Small intestine (tissue), 16 donors: ENCODE measurements around the gene ALDH6A1. TPM values are rescaled to one million over a fixed set of nuclear protein-coding genes. Genes with fewer than 3 reads are reported as not detected.
"Not testable (repeated sequence)": the region's sequence is repeated elsewhere in the genome, so short reads cannot be mapped to it uniquely, and the experiment has no call there.

Experiments used
- DNase-seq, 2 donors: peaks; one replicate each; pipeline versions ENCODE4 v3.0.0 to v3.0.0-alpha.2; 2013
- FAIRE-seq: peaks from 2 replicates; lab custom pipeline; 2012; peaks lifted over from hg19 to GRCh38; lab: Jason Lieb, UNC
- H3K27ac ChIP-seq, 3 donors: one replicate each; pipeline ENCODE4 v1.5.1; 2013; ENCODE audit warnings: low read length in 2 of 3, mild to moderate bottlenecking in 2 of 3, control low read depth in 1 of 3, inconsistent platforms in 1 of 3, low read depth in 1 of 3, moderate library complexity in 1 of 3
- H3K27me3 ChIP-seq, 3 donors: one replicate each; pipeline ENCODE4 v1.6.1; 2013; ENCODE audit warnings: low read length in 3 of 3, inconsistent platforms in 1 of 3; ENCODE audit not compliant: control insufficient read depth in 3 of 3, insufficient read depth in 3 of 3
- H3K36me3 ChIP-seq, 3 donors: one replicate each; pipeline ENCODE4 v1.6.1; 2013; ENCODE audit warnings: low read length in 3 of 3, inconsistent platforms in 1 of 3, low read depth in 1 of 3, mild to moderate bottlenecking in 1 of 3, moderate library complexity in 1 of 3; ENCODE audit not compliant: control insufficient read depth in 3 of 3, insufficient read depth in 2 of 3
- H3K4me1 ChIP-seq, 3 donors: one replicate each; pipeline ENCODE4 v1.6.1; 2013; ENCODE audit warnings: low read length in 2 of 3, inconsistent platforms in 1 of 3, low read depth in 1 of 3, mild to moderate bottlenecking in 1 of 3, moderate library complexity in 1 of 3; ENCODE audit not compliant: control insufficient read depth in 3 of 3, insufficient read depth in 2 of 3
- H3K4me3 ChIP-seq, 3 donors: one replicate each; pipeline ENCODE4 v1.5.1; 2013; ENCODE audit warnings: low read length in 3 of 3, control low read depth in 1 of 3, inconsistent platforms in 1 of 3, low read depth in 1 of 3, mild to moderate bottlenecking in 1 of 3, moderate library complexity in 1 of 3
- H3K9me3 ChIP-seq, 2 donors: one replicate each; pipeline ENCODE4 v1.6.1; 2013; ENCODE audit warnings: low read depth in 1 of 2, low read length in 1 of 2; ENCODE audit not compliant: control insufficient read depth in 2 of 2, insufficient read depth in 1 of 2
- WGBS, 3 donors: extraction: QIAGEN DNeasy Blood & Tissue Kit; methylation state at CpG; one replicate each; pipeline ENCODE4 v1.1.7; 2013; 5-methylcytosine and 5-hydroxymethylcytosine counted together
- long read RNA-seq, 10 donors: transcript quantifications; one replicate each; lab custom pipeline, GENCODE V29; 2026
- polyA plus RNA-seq, 4 donors: library from polyadenylated mRNA; stranded (reverse) in 3 of 4; unstranded in 1 of 4; fragments of 200-250 nt in 3 of 4; fragments of 120-200 nt in 1 of 4; gene quantifications; one replicate each; pipeline versions ENCODE4 v1.2.1 to v1.2.3, GENCODE V29; 2013
- donor health status: healthy with polysubstance abuse.
- donor health status: control.
- donor health status: control.
- donor health status: Bipolar disorder and iron deficiency.
- donor health status: healthy.

ALDH6A1 gene
- 10 to 100 TPM; 15.8 to 56.4 (median 30.5) TPM for polyA plus RNA-seq
- long read RNA-seq, donor 1, result 0 reads
- long read RNA-seq, donor 2, full-length matches to known transcripts, result 4 of 15 reads
- long read RNA-seq, donor 2, partial matches to known transcripts, result 11 of 15 reads
- long read RNA-seq, donor 2, other reads (novel, unspliced or antisense), result 0 of 15 reads
- long read RNA-seq, donor 3, full-length matches to known transcripts, result 4 of 4 reads
- long read RNA-seq, donor 3, partial matches to known transcripts, result 0 of 4 reads
- long read RNA-seq, donor 3, other reads (novel, unspliced or antisense), result 0 of 4 reads
- long read RNA-seq, donor 4, result 0 reads
- long read RNA-seq, donor 5, full-length matches to known transcripts, result 1 of 1 reads
- long read RNA-seq, donor 5, partial matches to known transcripts, result 0 of 1 reads
- long read RNA-seq, donor 5, other reads (novel, unspliced or antisense), result 0 of 1 reads
- long read RNA-seq, donor 6, full-length matches to known transcripts, result 6 of 6 reads
- long read RNA-seq, donor 6, partial matches to known transcripts, result 0 of 6 reads
- long read RNA-seq, donor 6, other reads (novel, unspliced or antisense), result 0 of 6 reads
- long read RNA-seq, donor 7, result 0 reads
- long read RNA-seq, donor 8, full-length matches to known transcripts, result 2 of 2 reads
- long read RNA-seq, donor 8, partial matches to known transcripts, result 0 of 2 reads
- long read RNA-seq, donor 8, other reads (novel, unspliced or antisense), result 0 of 2 reads
- long read RNA-seq, donor 9, full-length matches to known transcripts, result 1 of 1 reads
- long read RNA-seq, donor 9, partial matches to known transcripts, result 0 of 1 reads
- long read RNA-seq, donor 9, other reads (novel, unspliced or antisense), result 0 of 1 reads
- long read RNA-seq, donor 10, full-length matches to known transcripts, result 8 of 8 reads
- long read RNA-seq, donor 10, partial matches to known transcripts, result 0 of 8 reads
- long read RNA-seq, donor 10, other reads (novel, unspliced or antisense), result 0 of 8 reads

- peak; percentile 100 for DNase-seq
- no peaks in the 10 kb centered on the region for H3K9me3 ChIP-seq
- H3K27me3 ChIP-seq, result no peaks in the 10 kb centered on the region
- WGBS, 3 donors, result 0% methylated on average over 45 to 46 of the region's 46 CpGs
- H3K36me3 ChIP-seq, result no peaks in the 10 kb centered on the region
- H3K4me1 ChIP-seq, result peaks cover 2 to 15% (median 4%) of the 10 kb centered on the region in 3 donors
- peak; percentile 96 for FAIRE-seq
- H3K27ac ChIP-seq, result peak within 1 kb of the TSS; percentile 56 to 86 (median 63)
- peak within 1 kb of the TSS; percentile 62 to 84 (median 65) for H3K4me3 ChIP-seq
These were observed at the start of gene ALDH6A1, which contains the start of gene LIN52 for GRCh38 chr14:74084277-74085046. ALDH6A1 (minus strand) TSS chr14:74084453; CDS start chr14:74084394, 59 bp downstream. LIN52 (plus strand) TSS chr14:74084956; CDS start chr14:74084975, 19 bp downstream.

GRCh38 chr14:74127634-74128033, 43.4 kb upstream of the ALDH6A1 start:
- no peak for FAIRE-seq
- Histone ChIP-seq H3K4me3 (no peak overlapping the region), H3K4me1 (no peaks in the 10 kb centered on the region), H3K36me3 (no peaks in the 10 kb centered on the region), H3K27me3 (no peaks in the 10 kb centered on the region), H3K27ac (no peak overlapping the region), H3K9me3 (no peaks in the 10 kb centered on the region)
- WGBS, 3 donors, result 89 to 96% (median 95%) methylated on average over 1 of the region's 1 CpG
- DNase-seq, result no peak

DNA sequence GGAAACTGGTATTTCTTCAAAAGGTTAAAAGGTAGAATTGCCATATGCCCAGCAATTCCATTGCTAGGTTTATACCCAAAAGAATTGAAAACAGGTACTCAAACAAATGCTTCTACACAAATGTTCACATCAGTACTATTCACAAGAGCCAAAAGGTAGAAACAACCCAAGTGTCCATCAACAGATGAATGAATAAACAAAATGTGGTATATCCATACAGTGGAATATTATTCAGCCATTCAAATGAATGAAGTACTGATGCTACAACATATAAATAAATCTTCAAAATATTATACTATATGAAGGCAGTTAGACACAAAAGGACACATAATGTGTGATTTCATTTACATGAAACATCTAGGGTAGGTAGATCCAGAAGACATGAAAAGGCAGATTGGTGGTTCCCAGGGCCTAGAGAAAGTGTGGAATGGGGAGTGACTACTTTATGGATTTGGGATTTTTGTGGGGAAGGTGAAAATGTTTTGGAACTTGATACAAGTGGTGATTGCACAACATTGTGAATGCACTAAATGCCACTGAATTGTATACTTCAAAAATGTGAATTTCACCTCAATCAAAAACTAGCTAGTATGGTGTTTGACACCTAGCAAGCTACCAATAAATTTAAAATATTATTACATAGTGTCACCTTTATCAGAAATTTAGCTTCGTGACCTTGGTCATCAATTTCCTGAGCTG, 42.2 kb upstream of the ALDH6A1 start:
- H3K9me3 ChIP-seq, result no peaks in the 10 kb centered on the region
- no peak for DNase-seq
- H3K27me3 ChIP-seq, result no peaks in the 10 kb centered on the region
- FAIRE-seq, result no peak
- no peak overlapping the region for H3K27ac ChIP-seq
- no peaks in the 10 kb centered on the region for H3K36me3 ChIP-seq
- 90 to 100% (median 97%) methylated on average over 1 of the region's 1 CpG for WGBS, 3 donors
- H3K4me3 ChIP-seq, result no peak overlapping the region
- H3K4me1 ChIP-seq, result no peaks in the 10 kb centered on the region

- not testable (repeated sequence) for H3K27me3 ChIP-seq, FAIRE-seq, DNase-seq, H3K9me3 ChIP-seq, H3K36me3 ChIP-seq, H3K4me1 ChIP-seq, H3K4me3 ChIP-seq, H3K27ac ChIP-seq
- 82 to 95% (median 87%) methylated on average over 4 of the region's 5 CpGs for WGBS, 3 donors
These were observed 41.2 kb upstream of the ALDH6A1 start for GRCh38 chr14:74125487-74125886.

DNA sequence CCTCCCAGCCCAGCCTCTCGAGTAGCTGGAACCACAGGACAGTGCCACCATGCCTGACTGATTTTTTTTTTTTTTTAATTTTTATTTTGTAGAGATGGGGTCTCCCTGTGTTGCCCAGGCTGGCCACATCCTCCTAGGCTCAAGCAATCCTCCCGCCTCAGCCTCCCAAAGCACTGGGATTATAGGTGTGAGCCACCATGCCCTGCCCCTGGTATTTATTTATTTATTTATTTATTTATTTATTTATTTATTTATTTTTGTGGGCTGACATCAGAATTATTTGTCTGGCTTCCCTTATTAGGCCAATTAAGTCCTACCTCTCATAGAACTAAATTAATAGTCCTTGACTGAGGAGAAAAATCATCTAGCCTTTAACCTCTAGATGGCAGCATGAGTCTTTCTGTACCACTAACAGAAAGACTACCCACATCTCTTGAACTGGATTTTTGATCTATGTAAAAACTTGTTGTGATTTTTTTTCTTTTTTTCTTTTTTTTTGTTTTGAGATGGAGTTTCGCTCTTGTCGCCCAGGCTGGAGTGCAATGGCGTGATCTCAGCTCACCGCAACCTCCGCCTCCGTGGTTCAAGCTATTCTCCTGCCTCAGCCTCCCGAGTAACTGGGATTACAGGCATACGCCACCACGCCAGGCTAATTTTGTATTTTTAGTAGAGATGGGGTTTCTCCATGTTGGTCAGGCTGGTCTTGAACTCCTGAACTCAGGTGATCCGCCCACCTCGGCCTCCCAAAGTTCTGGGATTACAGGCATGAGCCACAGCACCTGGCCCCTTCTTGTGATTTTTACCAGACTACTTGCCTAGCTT, 27.4 kb upstream of the ALDH6A1 start:
- H3K9me3 ChIP-seq, H3K27me3 ChIP-seq, H3K27ac ChIP-seq, H3K4me1 ChIP-seq, H3K4me3 ChIP-seq, FAIRE-seq: not testable (repeated sequence)
- WGBS, 3 donors, result 92 to 94% (median 93%) methylated on average over 13 of the region's 13 CpGs
- DNase-seq, result peak; percentile 59 to 67
- peaks cover 0 to 10% (median 8%) of the 10 kb centered on the region in 3 donors for H3K36me3 ChIP-seq

DNA sequence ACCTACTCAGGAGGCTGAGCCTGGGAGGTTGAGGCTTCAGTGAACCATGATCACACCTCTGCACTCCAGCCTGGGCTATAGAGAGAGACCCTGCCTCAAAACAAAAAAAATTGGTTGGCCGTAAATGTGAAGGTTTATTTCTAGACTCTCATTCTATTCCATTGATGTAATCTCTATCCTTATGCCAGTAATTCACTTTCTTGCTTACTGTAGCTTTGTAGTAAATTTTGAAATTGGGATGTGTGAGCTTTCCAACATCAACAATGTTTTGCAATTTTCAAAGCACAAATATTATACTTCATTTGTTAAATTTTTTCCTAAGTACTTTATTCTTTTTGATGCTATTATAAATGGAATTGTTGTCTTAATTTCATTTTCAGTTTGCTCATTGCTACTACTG, 25.1 kb upstream of the ALDH6A1 start:
- Histone ChIP-seq H3K36me3 (peaks cover 1 to 16% (median 8%) of the 10 kb centered on the region in 3 donors), H3K4me3 (no peak overlapping the region), H3K27me3 (no peaks in the 10 kb centered on the region), H3K4me1 (no peaks in the 10 kb centered on the region), H3K9me3 (no peaks in the 10 kb centered on the region), H3K27ac (no peak overlapping the region)
- FAIRE-seq (peak; percentile 64), DNase-seq (no peak)
- WGBS, 3 donors, result 78 to 100% (median 84%) methylated on average over 1 of the region's 1 CpG

DNA sequence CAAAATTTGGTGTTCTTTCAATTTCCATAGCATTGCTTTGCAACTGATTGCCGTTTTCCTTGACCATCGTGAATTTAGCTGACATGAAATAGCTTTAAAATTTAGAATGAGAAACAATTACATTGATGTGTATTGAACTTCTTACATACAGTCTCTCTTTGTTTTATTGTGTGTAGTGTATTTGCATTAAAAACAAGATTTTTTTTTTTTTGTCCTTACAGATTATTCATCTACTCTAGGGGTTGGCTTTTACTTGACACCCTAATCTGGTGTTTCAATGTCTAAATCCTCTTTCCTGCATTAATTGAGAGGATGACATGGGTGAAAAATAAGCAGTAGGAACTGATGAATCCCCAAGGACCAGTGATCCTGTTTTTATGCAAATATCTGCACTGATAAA, 21.1 kb upstream of the ALDH6A1 start:
- 94 to 95% (median 95%) methylated on average over 2 of the region's 2 CpGs for WGBS, 3 donors
- Histone ChIP-seq H3K9me3 (no peaks in the 10 kb centered on the region), H3K27me3 (no peaks in the 10 kb centered on the region), H3K4me3 (no peak overlapping the region), H3K36me3 (peaks cover 1 to 20% (median 5%) of the 10 kb centered on the region in 3 donors), H3K27ac (no peak overlapping the region), H3K4me1 (no peaks in the 10 kb centered on the region)
- FAIRE-seq, result no peak
- no peak for DNase-seq
